Inflammatory macrophage (primary cell): ENCODE results near the gene UROC1.

Experiments used
- DNase-seq, 2 donors: peaks; one replicate each; pipeline ENCODE4 v3.0.0-alpha.2; 2020 to 2022
- total RNA-seq, 18 experiments: gene quantifications; one replicate each; lab custom pipeline; 2026; ENCODE audit warnings: mixed read lengths in 6 of 18, inconsistent platforms in 2 of 18; lab: John Stamatoyannopoulos, UW

The UROC1 gene
- total RNA-seq = 0 to 0.09 (median 0) reads per million in 18 experiments

DNA sequence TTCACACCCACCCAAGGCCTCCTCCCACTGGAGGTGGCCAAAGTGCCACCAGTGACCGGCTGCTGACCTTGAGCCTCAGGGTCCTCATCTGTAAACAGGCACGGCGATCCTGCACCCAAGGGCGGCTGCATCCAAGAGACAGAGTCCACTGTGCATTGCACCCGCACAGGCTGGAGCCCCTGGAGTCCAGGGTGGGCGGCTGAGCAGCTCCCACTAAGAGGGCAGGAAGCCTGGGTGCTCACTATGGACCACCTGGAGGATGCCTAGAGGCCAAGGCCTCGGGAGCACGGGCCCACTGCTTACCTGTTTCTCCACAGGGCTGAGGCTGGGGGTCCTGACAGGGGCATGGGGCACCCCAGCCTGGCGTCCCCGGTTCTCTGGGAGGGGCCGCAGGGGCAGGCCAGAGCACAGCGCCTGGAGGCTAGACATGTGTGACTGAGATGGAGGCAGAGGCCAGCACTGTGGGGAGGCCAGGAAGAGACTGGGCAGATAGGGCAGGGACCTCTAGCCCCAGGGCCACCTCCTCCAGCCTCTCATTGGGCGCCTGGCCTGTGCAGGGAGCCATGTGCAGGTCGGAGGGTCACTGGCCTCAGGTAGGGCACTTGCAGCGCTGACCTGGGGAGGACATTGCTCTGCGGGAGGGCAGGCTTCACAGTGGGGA is at the start of gene UROC1:
Gene UROC1, minus strand, starts transcription at position 483 of the 661 bp plus-strand sequence. Its CDS starts 54 bp downstream, at position 429.
- DNase-seq = no peak

DNA sequence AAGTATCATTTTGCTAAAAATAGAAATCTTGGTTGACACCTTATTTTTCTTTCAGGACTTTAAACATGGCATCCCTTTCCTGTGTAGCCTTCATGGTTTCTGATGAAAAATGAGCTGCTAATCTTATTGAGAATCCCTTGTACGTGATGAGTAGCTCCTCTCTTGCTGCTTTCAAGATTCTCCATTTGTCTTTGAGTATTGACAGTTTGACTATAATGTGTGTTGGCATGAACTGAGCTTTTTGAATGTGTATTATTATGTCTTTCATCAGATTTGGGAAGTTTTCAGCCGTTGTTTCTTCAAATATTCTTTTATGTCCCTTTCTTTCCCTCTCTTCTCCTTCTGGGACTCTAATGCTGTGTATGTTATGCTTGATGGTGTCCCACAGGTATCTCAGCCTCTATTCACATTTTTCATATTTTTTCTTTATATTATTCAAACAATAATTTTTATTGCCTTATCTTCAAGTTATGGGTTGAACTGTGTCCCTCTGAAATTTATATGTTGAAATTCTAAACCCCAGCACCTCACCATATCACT is 45.2 kb upstream of the UROC1 start:
- no peak for DNase-seq

DNA sequence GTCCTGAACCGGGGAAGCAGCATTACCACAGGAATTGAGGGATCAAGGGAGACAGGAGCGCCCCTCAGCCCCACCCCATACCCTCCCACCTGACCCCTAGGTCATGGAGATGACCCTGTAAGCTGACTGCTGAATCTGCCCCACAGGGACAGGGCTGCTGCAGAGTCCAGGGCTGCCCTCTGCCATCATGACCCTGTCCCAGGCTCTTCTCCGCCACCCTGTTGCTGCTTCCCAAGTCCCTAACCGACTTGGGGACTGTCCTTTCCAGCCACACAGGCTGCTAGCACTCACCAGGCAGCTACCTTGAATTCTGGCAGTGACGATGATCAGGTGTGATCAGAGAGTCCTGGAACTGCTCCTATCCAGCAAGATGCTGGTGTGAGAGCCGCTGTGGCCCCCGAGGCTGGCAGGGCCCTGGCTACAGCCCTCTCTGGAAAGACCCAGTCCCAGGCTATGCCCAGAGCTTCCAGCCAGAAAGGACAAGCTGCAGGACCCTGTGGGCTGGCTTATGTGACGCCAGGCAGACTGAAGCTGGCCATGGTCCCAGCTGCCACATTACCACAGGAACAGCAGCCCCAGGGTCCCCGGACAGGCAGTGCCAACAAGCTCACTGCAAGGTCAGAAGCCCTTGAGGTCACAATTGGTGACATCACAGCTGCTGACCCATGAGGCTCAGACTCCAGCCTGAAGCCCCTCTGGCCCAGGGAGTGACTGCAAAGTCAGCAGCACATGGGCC is 40.9 kb upstream of the UROC1 start, which contains the start of gene C3orf22:
Gene C3orf22, minus strand, starts transcription at position 597 of the 736 bp plus-strand sequence. CDS start 5,542 bp downstream, outside the sequence.
- DNase-seq = no peak

DNA sequence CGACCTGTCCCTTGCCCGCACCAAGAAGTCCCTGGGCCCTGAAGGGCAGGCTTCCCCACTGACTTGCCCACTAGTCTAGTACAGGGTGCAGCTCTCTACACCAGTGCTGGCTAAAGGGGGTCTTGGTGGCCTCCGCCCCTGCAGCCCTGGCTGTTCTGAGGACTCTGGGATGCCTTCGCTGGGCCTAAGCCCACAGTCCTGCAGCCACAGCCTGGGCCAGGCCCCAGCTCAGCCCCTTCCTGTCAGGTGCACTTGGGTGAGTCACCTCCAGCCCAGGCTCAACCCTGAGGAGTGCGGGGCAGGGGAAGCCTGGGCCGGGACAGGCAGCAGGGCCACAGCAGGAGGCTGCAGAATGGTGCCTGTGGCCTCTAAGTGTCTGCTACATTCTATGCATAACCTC is 40.2 kb upstream of the UROC1 start:
- DNase-seq = no peak

DNA sequence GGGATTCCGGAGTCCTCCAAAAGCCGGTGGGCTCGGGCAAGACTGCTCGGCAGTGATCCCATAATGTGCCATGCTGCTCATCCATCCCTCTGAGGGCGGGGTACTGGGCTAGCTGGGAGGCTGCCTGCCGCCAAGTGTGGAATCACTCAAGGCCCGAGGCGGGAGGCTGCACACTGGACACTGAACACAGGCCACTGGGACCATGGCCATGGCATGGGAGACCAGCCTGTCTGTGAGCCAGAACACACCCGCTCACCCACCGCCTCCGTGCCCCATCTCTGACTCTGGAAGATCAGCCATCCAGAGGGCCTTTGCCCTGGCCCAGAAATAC is 39.8 kb upstream of the UROC1 start:
- DNase-seq = no peak

DNA sequence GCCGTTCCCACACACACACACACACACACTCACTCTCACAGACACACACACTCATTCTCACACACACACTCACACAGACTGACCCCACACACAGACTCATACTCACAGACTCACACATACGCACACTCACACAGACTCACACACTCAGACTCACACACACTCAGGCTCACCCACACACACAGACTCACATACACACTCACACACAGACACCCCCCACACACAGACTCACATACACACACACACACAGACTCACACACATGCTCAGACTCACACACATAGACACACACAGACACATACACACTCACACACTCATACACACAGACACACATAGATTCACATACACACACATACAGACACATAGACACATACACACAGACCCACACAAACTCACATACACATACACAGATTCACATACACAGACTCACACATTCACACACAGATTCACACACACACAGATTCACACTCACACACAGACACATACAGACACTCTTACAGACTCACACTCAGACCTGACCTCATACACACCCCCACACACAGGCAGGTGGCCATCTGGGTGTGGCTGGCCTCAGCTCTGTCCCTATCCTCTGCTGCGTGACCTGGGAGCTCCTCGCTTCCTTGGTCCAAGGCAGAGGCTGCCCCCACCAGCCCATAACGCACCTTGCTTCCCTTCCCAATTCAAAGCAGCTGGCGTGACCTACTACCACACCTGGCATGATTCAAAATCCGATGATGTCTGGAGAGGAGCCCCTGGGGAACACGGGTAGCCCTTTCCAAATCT is 39.3 kb upstream of the UROC1 start:
- DNase-seq = no peak

DNA sequence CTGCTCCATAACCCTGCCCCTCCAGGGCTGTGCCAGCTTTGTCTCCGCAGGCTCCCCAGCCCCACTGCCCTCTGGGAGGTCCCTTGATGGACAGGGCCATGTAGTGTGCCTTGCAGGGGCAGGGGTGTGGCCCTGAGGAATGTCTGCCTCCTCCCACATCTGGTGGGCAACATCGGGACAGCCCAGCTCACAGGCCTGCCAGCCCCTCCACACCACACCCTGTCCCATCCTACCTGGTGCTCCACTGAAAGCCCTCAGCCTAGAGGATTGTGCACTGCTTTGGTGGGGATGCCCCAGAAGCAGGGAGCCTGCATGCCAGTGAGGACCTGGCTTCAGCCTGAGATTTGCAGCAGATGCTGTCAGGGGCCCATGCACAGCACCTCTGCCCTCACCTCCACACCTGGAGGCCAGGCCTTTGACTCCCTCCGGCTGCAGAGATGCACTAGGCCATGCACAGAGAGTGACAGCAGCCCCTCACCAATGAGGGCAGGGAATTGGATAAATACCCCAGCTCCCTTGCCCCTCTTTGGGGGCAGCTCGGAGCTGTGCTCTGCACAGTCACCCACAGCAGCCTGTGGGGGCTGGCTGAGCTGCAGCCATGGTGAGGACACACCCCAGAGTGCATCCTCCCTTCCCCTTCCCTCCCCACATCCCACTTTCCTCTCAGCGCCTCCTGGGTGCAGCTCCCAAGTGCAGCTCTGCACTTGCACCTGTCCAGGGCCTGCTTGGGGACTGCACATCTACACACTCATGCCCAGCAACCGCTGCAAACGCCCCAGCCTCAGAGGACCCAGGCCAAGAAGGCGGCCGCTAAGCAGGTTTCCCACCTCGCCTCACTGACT is 38.4 kb upstream of the UROC1 start:
- DNase-seq = no peak

DNA sequence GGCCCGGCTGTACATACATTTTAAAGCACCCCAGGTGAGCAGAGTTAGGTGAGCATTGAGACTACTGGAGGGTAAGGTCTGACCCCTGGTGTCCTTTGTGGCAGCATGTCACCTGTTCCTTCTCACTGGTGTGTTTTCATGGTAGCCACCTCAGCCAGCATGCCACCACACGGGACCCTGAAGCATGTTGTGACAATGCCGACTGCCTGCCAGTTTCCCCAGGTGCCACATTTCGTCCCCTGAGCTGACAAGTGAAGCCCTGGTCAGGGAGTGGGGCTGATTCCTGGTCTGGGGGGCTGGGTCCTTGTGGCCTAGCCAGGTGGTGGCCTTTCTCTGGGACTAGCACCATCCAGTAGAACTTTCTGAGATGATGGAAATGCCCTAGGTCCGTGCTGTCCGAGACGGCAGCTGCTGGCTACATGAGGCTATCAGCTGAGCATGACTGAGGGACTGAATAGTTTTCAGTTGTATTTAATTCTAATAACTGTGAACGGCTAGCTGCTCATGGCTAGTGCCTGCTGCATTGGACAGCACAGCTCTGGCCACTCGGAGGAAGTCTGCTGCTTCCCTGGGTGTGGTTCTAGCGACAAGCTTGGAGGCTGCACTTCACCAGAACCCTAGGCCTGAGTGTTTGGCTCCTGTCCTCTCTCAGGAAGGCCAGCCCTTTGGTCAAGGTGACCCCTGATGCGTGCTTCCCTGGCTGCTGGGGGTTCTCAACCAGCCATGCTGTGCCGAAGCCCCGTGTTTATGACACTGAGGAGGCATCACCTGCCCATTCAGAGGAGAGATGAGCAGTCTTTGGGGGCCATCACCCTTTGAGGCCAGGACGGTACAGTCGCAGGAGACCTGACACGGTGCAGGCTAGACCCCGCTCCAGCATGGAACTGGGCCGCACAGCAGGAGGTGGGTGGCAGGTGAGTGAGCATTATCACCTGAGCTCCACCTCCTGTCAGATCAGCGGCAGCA is 37.3 kb upstream of the UROC1 start:
- DNase-seq = no peak

DNA sequence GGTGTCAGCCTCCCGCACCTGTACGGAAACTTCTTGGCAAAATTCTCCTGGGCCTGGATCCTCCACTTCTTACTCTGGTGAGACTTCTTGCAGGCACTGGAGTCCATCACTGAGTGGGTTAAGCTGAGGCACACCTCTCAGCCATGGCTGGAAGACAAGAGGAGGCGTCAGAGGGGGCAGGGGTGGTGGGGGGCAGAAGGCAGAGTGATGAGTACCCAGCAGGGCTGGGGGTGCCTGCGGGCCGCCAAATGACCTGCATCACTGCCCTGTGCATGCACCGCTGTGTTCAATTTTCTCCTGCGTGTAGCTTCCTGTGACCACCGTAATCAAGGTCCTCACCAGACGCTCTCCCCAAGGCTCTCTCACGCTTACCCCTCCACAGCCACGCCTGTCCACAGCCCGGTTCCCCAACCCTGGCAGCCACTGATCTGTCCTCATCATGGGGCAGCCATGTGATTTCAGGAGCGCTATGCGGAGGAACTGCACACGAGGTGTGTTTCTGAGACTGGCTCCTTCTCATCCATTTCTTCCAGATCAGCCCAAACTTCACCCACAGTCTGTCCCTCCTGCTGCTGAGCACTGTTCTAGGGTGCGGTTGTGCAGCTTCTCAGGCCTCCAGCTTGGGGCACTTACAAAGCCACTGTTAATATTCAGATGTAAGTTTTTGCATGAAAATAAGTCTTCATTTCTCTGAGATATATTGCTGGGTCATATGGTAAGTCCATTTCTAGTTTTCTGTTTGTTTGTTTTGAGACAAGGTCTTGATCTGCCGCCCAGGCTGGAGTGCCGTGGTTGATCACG is 35.9 kb upstream of the UROC1 start:
- no peak for DNase-seq

DNA sequence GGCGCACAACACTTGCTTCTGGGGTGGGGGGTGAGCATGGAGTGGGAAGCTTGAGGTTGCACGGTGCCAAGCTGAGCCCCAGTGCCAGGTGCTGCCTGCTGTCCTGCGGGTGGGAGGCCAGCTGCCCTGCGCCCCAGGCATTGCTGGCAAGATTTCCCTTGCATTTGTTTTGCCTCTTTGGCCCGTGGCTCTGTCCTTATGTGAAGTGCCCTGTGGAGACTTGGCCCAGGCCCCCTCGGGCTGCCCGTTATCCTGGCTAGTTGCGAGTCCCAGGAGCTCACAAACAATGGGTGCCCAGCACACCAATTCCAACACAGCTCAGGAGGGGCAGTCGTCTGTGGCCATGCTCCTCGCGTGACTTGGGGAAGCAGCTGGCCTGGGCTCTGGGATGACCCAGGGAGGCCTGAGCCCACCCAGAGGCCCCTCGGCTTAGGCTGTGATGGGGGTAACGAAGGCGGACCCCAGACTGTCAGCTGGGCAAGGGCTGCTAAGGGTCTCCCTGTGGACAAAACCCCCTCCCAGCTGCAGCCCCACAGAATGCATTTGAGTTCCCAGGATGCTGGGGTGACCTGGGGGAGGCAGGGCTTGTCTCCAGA is 35.2 kb upstream of the UROC1 start:
- DNase-seq = no peak

DNA sequence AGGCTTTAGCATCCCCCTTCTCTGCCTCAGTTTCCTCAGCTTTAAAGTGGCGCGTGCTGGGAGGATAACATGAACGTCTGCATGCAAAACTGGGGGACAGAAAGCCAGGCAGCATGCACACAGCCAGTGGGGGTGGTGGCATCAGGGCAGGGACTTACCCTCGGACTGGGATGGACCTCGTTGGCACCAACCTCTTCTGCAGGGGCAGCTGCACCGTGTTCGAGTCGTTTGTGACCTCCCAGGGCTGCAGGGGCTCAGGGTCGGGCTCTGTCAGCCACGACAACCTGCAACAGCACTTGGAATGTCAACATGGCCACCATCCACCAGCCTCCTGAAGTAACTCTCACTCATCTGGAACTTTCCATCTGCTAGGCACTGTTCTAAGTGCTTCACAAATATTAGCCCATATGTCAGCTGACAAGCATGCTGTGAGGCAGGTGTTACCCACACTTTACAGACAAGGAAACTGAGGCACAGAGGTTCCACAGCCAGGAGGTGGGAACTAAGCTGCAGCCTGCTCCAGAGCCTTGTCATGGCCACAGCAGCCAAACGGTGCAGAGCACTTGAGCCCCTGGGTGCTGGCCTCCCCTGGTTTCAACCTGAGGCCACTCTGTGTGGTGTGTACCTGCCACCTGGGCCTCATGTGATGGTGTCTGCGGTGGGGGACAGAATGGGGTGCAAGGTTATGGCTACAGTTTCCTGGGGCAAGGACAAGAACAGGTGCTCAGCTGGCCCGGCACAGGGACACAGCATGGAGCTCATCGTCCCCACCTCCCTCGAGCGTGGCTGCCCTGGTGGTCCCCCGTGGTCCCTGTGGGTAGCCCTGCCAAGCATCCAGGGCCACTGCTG is 34.5 kb upstream of the UROC1 start:
- no peak for DNase-seq

DNA sequence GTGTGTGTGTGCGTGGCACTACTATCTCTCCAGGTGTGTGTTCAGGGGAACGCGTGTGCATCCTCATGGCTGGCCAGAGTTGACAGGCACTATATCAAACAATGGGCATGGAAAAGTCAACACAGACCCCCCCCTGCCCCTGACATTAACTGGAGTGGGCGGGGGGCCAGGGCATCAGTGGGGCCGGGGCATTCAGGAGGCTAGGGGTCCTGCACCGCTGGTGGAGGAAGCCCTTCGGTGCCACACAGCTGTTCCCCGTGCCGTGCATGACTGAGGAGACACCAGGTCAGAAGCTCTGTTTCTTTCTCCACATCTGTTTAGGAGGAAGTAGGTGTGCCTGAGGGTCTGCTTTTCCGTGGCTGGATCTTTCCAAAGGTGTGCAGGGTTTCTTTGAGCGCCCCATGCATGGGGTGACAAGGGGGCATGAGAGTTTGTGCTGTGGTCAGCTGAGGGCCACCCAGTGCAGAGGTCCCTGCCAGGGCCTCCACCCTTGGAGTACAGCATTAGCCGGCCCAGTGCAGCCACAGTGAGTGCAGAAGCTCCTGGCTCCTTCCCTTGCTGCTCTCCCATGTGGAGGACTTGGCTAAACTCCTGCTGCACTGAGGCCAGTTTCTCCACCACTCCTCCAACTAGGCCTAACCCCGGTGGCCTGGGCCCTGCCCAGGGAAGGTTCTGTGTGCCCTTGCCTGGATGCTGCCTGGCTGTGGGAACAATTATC is 33.7 kb upstream of the UROC1 start:
- DNase-seq = no peak

DNA sequence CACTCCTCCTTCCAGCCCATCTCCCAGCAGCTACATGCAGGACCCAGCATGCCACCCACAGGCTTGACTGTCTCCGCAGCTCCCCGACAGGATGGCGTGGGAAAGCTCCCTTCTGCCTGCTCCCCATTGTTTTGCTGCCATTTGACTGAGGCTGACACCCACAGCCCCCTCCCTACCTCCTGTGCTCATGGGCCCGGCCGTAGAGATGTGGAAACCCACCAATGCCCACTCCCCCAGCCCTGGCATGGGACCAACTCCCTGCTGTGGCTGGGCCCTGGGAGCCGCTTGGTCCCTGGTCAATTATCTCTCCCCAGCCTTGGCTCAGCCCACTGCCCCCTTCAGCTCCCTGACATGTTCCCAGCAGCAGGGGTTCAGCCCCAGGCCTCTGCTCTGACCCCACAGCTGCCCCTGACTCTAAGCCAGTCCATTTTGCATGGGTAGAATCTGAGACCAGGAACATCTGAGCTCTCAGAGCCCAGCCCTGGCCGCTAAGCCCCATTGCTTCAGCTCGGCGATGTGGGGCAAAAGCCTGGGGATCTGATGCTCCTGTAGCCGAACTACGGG is 33.0 kb upstream of the UROC1 start:
- DNase-seq = no peak

DNA sequence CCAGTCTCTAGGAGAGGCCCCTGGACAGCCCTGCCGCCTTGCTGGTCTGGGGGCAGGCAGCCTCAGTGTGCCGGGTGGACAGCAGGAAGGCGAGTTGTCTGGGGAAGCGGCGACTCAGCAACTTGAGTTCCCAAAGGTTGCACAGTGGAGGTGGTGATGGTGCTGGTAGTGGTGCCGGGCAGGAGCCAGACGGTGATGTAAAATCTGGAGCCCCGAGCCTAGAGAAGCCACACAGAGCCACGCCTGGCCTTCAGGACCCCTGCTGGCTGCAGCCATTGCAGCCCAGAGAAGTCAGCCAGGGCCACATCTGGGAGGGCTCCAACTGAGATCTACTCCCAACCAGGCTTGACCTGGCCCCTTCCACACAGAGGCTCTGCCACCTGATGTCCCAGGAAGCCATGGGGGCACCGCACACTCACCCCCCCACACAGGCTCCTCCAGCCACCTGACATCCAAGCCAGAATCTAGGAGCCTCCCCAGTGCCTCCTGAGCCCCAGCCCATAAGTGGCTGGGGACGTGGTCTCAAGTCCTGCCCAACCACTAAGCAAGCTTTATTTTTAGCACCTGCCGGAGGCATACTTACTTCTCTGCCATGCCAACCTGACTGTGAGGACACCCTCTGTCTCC is 32.4 kb upstream of the UROC1 start:
- DNase-seq = no peak

DNA sequence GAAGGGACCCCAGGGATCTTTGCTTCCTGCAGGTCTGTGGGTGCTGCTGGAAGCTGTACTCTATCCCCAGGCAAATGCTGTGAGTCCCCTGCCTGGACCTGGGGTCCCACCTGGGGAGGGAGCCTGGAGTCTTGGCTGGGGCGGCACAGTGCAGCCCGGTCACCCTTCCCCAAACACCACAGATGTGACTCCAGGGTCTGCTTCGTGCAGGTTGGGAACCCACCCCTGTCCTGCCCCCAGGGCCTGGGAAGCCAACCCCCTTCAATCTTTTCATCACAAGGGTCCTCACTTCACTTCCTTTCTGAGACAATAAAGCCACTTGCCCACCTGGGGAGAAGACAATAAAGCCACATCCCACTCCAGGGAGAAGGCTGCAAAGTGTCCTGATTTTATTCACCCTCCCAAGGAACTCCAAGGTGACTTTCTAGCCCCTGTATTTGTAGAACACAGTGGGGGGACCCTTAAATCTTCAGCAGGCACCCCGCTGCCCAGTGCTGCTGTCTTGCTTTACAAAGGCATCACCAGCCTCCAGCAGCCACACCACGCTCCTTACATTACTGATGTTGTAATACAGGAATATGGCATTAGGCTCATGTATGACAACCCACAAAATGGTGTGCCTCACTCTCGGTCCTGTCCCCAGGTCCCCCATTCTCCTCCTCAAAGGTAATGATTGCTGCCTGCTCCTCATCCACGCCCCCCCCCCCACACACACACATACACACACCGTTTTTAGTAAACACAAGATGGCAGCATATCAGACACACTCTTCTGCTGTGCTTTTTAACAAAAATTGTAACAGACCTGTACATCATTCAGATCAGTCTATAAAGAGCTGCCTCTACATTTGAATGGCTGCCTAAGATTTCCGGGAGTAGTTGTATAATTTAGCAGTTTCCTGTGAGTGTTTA is 31.2 kb upstream of the UROC1 start:
- DNase-seq = no peak

DNA sequence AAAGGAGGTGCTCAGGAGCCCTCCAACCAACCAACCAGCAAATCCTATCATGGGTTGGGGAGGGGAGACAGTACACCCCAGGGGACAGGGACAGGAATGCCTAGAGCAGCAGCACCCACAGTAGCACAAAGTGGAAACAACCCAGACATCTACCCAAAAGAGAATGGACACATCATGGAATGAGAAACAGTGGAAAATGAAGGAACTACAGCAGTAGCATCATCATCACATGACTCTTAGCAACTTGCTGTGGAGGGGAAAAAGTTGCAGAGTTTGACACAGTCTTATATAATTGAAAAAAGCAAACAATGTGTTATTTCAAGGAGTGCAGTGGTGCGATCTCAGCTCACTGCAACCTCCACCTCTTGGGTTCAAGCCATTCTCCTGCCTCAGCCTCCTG is 30.1 kb upstream of the UROC1 start:
- peak; percentile 67 to 72 for DNase-seq
